HEK293T (cell line): ENCODE data around the gene NRL.

ENCODE experiments used
- FOXA1 ChIP-seq: fragments of 450-650 bp; IDR thresholded peaks from 2 replicates; pipeline ENCODE4 v1.6.1; 2016; ENCODE audit warnings: mild to moderate bottlenecking
- FOXM1 ChIP-seq: fragments of 450-650 bp; IDR thresholded peaks from 2 replicates; pipeline ENCODE4 v1.6.1; 2017; ENCODE audit warnings: mild to moderate bottlenecking, borderline replicate concordance
- HDGF ChIP-seq: fragments of 450-650 bp; IDR thresholded peaks from 2 replicates; pipeline ENCODE4 v1.6.1; 2017; ENCODE audit warnings: antibody characterized with exemption, borderline replicate concordance
- SUZ12 ChIP-seq: fragments of 450-650 bp; IDR thresholded peaks from 2 replicates; pipeline ENCODE4 v1.6.1; 2016; ENCODE audit warnings: mild to moderate bottlenecking

GRCh38 chr14:24064856-24065255, 49.9 kb downstream of the NRL start:
- TF ChIP-seq FOXA1 (no peak), HDGF (no peak), SUZ12 (no peak), FOXM1 (no peak)
